Neural cell (in vitro differentiated cells): Measurements from ENCODE around the gene TSFM. TPM values are rescaled to one million over a fixed set of nuclear protein-coding genes. Genes with fewer than 3 reads are reported as not detected.

ENCODE experiments used
- H2AFZ ChIP-seq: fragments of 200-600, 300-800 bp; sonication (generic), shearing (Covaris generic); 2 replicates; pipeline ENCODE4 v1.6.0; 2014; ENCODE audit warnings: low read depth, mild to moderate bottlenecking, antibody characterized with exemption, low read length, moderate library complexity
- H3F3A ChIP-seq: fragments of 200-600 bp; shearing (Covaris generic); 2 replicates; pipeline ENCODE4 v1.6.1; 2016; ENCODE audit warnings: mild to moderate bottlenecking, moderate library complexity, mixed read lengths, antibody characterized with exemption, low read length; ENCODE audit not compliant: insufficient read depth, poor library complexity, severe bottlenecking
- H3K27ac ChIP-seq: fragments of 200-600, 300-800 bp; sonication (generic), shearing (Covaris generic); 2 replicates; pipeline ENCODE4 v1.5.1; 2014; ENCODE audit warnings: mild to moderate bottlenecking, low read length, moderate library complexity
- H3K27me3 ChIP-seq: fragments of 300-800, 200-600 bp; sonication (generic), shearing (Covaris generic); 2 replicates; pipeline ENCODE4 v1.6.0; 2014; ENCODE audit warnings: mild to moderate bottlenecking, low read depth, low read length, moderate library complexity; ENCODE audit not compliant: insufficient read depth
- H3K36me3 ChIP-seq: fragments of 300-800, 200-600 bp; sonication (generic), shearing (Covaris generic); 2 replicates; pipeline ENCODE4 v1.5.1; 2014; ENCODE audit warnings: mild to moderate bottlenecking, antibody characterized with exemption, low read length, moderate library complexity; ENCODE audit not compliant: insufficient read depth
- H3K4me2 ChIP-seq: fragments of 300-800, 200-600 bp; sonication (generic), shearing (Covaris generic); 2 replicates; pipeline ENCODE4 v1.6.0; 2014; ENCODE audit warnings: mild to moderate bottlenecking, low read length
- H3K4me3 ChIP-seq: fragments of 300-800, 200-600 bp; sonication (generic), shearing (Covaris generic); 2 replicates; pipeline ENCODE4 v1.5.1; 2014; ENCODE audit warnings: mild to moderate bottlenecking, low read length, moderate library complexity
- H3K79me2 ChIP-seq: fragments of 200-600 bp; shearing (Covaris generic); replicated peaks from 2 replicates; pipeline ENCODE4 v1.6.0; 2014; ENCODE audit warnings: mild to moderate bottlenecking, low read length, moderate library complexity; ENCODE audit not compliant: insufficient read depth
- H3K9ac ChIP-seq: fragments of 300-800, 200-600 bp; sonication (generic), shearing (Covaris generic); 2 replicates; pipeline ENCODE4 v1.6.1; 2016; ENCODE audit warnings: mild to moderate bottlenecking, low read length, mixed read lengths
- H3K9me2 ChIP-seq: fragments of 200-600 bp; shearing (Covaris generic); 2 replicates; pipeline ENCODE4 v1.6.1; 2016; ENCODE audit warnings: mild to moderate bottlenecking, low read length, mixed read lengths; ENCODE audit not compliant: insufficient read depth
- H3K9me3 ChIP-seq: fragments of 200-600, 300-800 bp; sonication (generic), shearing (Covaris generic); 2 replicates; pipeline ENCODE4 v1.6.1; 2016; ENCODE audit warnings: mild to moderate bottlenecking, mixed run types, low read length, moderate library complexity, mixed read lengths
- H4K20me1 ChIP-seq: fragments of 200-600 bp; shearing (Covaris generic); 2 replicates; pipeline ENCODE4 v1.6.1; 2016; ENCODE audit warnings: mild to moderate bottlenecking, mixed run types; ENCODE audit not compliant: insufficient read depth
- EP300 ChIP-seq: fragments of 450-650 bp; conservative IDR thresholded peaks from 2 replicates; pipeline ENCODE4 v1.6.1; 2014; ENCODE audit warnings: antibody characterized with exemption, mild to moderate bottlenecking, moderate library complexity; ENCODE audit not compliant: poor library complexity, severe bottlenecking
- EZH2 ChIP-seq: fragments of 200-600, 300-800 bp; shearing (Covaris generic), sonication (generic); IDR thresholded peaks from 2 replicates; pipeline ENCODE4 v1.6.1; 2014; ENCODE audit warnings: antibody characterized with exemption, low read length, borderline replicate concordance, mild to moderate bottlenecking; ENCODE audit not compliant: insufficient read depth, poor library complexity, severe bottlenecking
- MXI1 ChIP-seq: fragments of 450-650 bp; conservative IDR thresholded peaks from 2 replicates; pipeline ENCODE4 v1.6.1; 2014; ENCODE audit warnings: antibody characterized with exemption, mild to moderate bottlenecking; ENCODE audit not compliant: poor library complexity, severe bottlenecking
- POLR2AphosphoS5 ChIP-seq: IDR thresholded peaks from 2 replicates; pipeline ENCODE4 v1.6.1; 2012
- SMC3 ChIP-seq: fragments of 450-650 bp; conservative IDR thresholded peaks from 2 replicates; pipeline ENCODE4 v1.6.1; 2014; ENCODE audit warnings: antibody characterized with exemption, mild to moderate bottlenecking, moderate library complexity; ENCODE audit not compliant: poor library complexity
- TAF1 ChIP-seq: IDR thresholded peaks from 2 replicates; pipeline ENCODE4 v1.6.1; 2012; ENCODE audit warnings: low read depth
- polyA plus RNA-seq: library from polyadenylated mRNA; depleted of rRNA; stranded (reverse); fragments of >200 nt; gene quantifications from 2 replicates; pipeline ENCODE4 v1.2.3, GENCODE V29; 2014
- TF ChIP-seq, protein P1 (sequence below): fragments of 450-650 bp; IDR thresholded peaks from 2 replicates; pipeline ENCODE4 v1.5.1; 2014; ENCODE audit warnings: antibody characterized with exemption, mild to moderate bottlenecking, moderate library complexity; ENCODE audit not compliant: poor library complexity, severe bottlenecking
- TF ChIP-seq, protein P2 (sequence below): IDR thresholded peaks from 2 replicates; pipeline ENCODE4 v1.6.1; 2012; ENCODE audit warnings: borderline replicate concordance

TSFM gene
- polyA plus RNA-seq, 1 donor from 2014 or later, result 37.8 TPM

DNA sequence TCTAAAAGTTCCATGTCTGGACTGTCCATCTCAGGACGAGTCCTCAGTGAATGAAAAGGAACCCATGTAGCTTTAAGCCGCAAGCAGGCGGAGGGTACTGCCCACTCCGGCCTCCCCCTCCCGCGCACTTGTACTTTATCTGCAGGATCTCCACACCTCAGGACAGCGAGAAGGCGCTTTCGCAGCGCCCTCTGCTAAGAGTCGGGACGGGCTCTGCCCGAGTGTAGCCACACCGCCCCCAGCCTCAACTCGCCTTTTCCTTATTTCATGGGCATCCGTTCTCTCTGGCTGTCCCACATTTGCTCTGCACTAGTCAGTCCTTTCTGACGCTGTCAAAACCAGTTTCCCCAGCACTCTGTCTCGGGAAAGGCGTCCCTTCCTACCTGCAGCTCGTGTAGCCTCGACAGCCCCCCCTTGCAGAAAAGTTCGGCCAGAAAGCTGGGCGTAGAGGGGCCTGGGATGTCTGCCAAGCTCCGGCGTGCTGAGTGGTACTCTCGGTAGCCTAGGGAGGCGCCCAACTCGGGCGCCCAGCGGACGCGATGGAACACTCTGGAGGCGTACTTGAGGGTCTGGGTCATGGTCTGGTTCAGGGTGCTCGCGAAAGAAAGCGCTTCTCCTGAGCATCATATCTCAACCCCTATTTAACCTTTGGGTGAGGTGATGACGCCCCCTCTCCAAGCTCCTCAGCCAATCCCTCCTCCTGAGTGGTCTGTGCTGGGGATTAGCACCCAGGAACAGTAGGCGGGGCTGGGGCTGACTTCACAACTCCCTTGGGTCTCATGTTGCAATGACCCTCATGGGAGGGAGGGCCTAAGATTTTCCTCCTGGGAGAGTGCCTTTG is 15.9 kb upstream of the TSFM start, which contains the start of gene CYP27B1:
TSS of gene CYP27B1 (minus strand) at position 615 of the 841 bp plus-strand sequence. CDS start at position 578, 37 bp downstream.
- H4K20me1 ChIP-seq, result no peaks in the 10 kb centered on the region
- H3K27ac ChIP-seq, result no peak within 1 kb of the TSS
- no peak within 1 kb of the TSS for H2AFZ ChIP-seq
- no peaks in the 10 kb centered on the region for H3K36me3 ChIP-seq
- no peak within 1 kb of the TSS for H3K4me2 ChIP-seq
- H3K4me3 ChIP-seq, result no peak within 1 kb of the TSS
- no peak within 1 kb of the TSS for H3K9ac ChIP-seq
- H3K9me2 ChIP-seq, result no peaks in the 10 kb centered on the region
- no peaks in the 10 kb centered on the region for H3F3A ChIP-seq
- no peaks in the 10 kb centered on the region for H3K9me3 ChIP-seq
- no peaks in the 10 kb centered on the region for H3K79me2 ChIP-seq
- H3K27me3 ChIP-seq, result peaks cover 55% of the 10 kb centered on the region
- TF ChIP-seq, protein P1, sequence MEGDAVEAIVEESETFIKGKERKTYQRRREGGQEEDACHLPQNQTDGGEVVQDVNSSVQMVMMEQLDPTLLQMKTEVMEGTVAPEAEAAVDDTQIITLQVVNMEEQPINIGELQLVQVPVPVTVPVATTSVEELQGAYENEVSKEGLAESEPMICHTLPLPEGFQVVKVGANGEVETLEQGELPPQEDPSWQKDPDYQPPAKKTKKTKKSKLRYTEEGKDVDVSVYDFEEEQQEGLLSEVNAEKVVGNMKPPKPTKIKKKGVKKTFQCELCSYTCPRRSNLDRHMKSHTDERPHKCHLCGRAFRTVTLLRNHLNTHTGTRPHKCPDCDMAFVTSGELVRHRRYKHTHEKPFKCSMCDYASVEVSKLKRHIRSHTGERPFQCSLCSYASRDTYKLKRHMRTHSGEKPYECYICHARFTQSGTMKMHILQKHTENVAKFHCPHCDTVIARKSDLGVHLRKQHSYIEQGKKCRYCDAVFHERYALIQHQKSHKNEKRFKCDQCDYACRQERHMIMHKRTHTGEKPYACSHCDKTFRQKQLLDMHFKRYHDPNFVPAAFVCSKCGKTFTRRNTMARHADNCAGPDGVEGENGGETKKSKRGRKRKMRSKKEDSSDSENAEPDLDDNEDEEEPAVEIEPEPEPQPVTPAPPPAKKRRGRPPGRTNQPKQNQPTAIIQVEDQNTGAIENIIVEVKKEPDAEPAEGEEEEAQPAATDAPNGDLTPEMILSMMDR, result no peak
- TF ChIP-seq MXI1 (no peak), EZH2 (no peak), EP300 (no peak), TAF1 (no peak), SMC3 (no peak), POLR2AphosphoS5 (no peak)
- TF ChIP-seq, protein P2, sequence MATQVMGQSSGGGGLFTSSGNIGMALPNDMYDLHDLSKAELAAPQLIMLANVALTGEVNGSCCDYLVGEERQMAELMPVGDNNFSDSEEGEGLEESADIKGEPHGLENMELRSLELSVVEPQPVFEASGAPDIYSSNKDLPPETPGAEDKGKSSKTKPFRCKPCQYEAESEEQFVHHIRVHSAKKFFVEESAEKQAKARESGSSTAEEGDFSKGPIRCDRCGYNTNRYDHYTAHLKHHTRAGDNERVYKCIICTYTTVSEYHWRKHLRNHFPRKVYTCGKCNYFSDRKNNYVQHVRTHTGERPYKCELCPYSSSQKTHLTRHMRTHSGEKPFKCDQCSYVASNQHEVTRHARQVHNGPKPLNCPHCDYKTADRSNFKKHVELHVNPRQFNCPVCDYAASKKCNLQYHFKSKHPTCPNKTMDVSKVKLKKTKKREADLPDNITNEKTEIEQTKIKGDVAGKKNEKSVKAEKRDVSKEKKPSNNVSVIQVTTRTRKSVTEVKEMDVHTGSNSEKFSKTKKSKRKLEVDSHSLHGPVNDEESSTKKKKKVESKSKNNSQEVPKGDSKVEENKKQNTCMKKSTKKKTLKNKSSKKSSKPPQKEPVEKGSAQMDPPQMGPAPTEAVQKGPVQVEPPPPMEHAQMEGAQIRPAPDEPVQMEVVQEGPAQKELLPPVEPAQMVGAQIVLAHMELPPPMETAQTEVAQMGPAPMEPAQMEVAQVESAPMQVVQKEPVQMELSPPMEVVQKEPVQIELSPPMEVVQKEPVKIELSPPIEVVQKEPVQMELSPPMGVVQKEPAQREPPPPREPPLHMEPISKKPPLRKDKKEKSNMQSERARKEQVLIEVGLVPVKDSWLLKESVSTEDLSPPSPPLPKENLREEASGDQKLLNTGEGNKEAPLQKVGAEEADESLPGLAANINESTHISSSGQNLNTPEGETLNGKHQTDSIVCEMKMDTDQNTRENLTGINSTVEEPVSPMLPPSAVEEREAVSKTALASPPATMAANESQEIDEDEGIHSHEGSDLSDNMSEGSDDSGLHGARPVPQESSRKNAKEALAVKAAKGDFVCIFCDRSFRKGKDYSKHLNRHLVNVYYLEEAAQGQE, result no peak

DNA sequence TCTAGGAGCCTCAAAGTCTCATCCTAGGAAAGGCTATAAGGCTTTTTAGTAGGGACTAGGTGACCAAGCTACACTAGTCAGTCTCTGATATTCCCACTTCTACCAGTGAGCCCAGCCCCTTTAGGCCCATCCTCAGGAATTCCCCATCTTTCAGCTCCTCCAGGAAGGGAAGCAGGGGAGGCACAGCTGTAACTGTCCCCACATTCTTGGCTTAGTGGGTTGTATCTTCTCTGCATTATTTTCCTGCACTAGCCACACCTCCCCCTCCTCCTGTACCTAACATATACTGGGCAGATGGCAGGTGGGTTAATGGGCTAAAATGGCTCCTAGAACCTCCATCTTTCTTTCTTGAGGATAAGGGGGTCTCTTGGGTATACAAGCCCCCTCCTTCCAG is 15.3 kb upstream of the TSFM start:
- Histone ChIP-seq H3K4me2 (no peak overlapping the region), H3K27me3 (peaks cover 55% of the 10 kb centered on the region), H2AFZ (no peak overlapping the region), H3K4me3 (no peak overlapping the region), H3K27ac (no peak overlapping the region), H3K9me3 (no peaks in the 10 kb centered on the region), H3K9ac (no peak overlapping the region), H3F3A (no peaks in the 10 kb centered on the region), H3K9me2 (no peaks in the 10 kb centered on the region), H3K36me3 (no peaks in the 10 kb centered on the region), H3K79me2 (no peaks in the 10 kb centered on the region), H4K20me1 (no peaks in the 10 kb centered on the region)
- TF ChIP-seq MXI1, result no peak
- TF ChIP-seq EP300, result no peak
- no peak for TF ChIP-seq SMC3
- TF ChIP-seq TAF1, result no peak
- TF ChIP-seq, protein P2, result no peak
